GM12892 (cell line): ENCODE measurements around the gene SYNE1.

Experiments
- DNase-seq: peaks from one replicate; pipeline ENCODE4 v3.0.0; 2011; ENCODE audit not compliant: insufficient read length
- FAIRE-seq: peaks from 2 replicates; lab custom pipeline; 2011; peaks lifted over from hg19 to GRCh38; lab: Jason Lieb, UNC
- POLR2A ChIP-seq: IDR thresholded peaks from 2 replicates; pipeline ENCODE4 v1.6.1; 2011; ENCODE audit warnings: low read depth, low read length, control low read depth
- POLR2AphosphoS5 ChIP-seq: IDR thresholded peaks from 2 replicates; pipeline ENCODE4 v1.6.1; 2011; ENCODE audit warnings: low read depth, low read length, control low read depth
- TAF1 ChIP-seq: IDR thresholded peaks from 2 replicates; pipeline ENCODE4 v1.6.1; 2011; ENCODE audit warnings: low read depth, mild to moderate bottlenecking, control low read depth, low read length, borderline replicate concordance

SYNE1 gene

DNA sequence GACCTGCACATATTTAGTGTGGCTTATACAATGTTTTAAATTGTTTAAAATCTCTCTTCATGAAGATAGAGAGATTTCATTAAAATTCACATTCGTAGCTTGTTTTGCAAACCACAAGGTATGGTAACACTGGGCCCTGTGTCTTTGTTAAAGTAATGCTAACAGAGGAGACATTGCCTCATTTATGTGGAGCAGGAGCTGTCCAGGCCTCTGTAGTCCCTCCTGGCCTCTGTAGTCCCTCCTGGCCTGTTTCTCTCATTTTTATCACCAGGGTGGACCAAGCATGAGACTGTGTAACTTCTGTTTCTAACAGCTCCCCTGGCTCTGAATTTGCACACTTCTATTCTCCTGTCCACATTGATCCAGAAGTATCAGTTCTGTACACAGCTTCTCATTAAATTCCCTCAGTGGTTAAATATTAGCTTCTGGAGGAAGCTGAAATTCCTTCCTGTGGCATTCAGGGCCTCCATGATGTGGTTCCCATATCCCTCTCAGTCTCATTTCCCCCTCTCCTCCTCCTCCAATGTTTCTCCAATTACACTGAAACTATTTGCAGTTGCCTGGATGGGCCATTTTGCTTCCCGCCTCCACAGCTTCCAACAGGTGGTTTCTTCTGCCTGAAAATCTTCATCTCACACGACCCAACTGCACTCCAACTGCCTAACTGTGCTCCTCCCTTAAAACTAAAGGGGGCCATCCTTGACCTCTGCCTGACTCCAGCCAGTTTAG lies 340.4 kb downstream of the SYNE1 start:
- no peak for TF ChIP-seq TAF1
- TF ChIP-seq POLR2A = no peak
- TF ChIP-seq POLR2AphosphoS5 = no peak
- DNase-seq = no peak
- FAIRE-seq = peak; percentile 5

DNA sequence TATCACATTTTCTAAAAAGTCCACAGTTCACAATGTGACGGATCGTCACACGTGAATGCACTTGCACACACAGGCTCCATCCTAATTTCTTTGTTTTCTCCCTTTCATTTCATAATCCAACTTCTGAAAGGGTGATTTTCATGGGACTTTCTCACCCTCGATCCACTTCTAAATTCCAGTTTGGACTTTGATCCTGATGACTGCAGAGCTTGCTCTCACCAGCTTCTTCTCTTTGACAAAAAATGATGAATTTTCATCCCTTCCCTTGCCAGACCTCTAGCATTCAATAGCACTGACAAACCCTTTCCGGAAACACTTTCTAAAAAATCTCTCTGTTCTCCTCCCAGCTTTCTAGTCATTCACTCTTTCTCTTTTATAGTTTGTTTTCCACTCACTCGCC lies 341.2 kb downstream of the SYNE1 start:
- TF ChIP-seq POLR2AphosphoS5 (no peak), POLR2A (no peak), TAF1 (no peak)
- no peak for FAIRE-seq
- DNase-seq = no peak

DNA sequence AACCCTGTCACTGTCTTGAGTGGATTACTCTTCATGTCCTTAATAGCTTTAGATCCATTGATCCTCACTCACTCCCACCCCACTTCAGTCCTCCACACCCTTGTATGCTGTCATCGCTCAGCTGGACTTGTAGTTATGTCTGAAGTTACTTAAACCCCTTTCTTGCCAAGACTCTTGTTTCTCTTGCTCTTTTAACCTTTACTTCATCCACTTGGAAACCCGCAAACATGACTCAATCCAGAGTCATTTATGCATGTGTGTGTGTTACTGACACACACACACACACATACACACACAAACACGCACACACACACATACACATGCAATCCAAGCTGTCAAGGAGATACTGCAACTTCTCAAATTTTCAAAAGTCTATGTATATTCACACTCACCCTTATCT lies 341.8 kb downstream of the SYNE1 start:
- no peak for DNase-seq
- TF ChIP-seq POLR2AphosphoS5 (no peak), TAF1 (no peak), POLR2A (no peak)
- FAIRE-seq = no peak

DNA sequence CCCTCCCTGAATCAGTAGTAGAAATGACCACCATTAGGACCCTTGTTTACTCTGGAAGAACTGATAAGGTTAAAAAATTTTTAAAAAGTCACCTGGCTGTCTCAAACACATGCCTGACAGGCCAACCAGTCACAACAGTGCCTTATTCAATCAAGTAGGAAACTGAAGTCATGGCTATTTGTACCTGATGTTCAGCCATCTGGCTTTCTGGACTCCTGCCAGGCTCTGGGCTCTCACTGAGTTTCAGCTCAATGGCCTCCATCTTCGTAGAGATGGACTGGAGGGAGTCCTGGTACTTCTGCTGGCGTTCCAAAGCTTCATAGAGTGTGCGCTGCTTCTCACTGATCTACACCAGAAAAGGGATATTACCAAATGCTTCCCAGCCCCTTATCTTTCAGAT lies 343.8 kb downstream of the SYNE1 start:
- FAIRE-seq (no peak), DNase-seq (no peak)
- no peak for TF ChIP-seq TAF1
- TF ChIP-seq POLR2A = no peak
- no peak for TF ChIP-seq POLR2AphosphoS5

DNA sequence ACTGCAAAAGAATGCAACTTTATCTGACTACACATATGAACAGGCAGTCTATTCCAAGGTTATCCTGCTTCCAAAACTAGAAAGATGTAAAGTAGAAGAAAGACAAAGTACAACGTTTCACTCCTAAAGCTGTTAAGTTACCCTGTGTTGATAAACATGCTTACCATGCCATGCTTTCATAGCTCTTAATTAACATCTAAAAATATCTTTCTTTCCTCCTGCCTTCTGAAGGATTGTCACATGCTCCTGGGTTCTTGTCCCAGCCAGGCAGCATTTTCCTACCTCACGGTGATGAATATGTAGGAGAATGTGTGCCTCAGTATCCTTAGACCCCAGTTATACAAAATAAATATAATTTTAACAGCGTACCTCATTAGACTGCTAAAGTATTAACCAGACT lies 344.6 kb downstream of the SYNE1 start:
- TF ChIP-seq POLR2A = no peak
- TF ChIP-seq TAF1 = no peak
- no peak for TF ChIP-seq POLR2AphosphoS5
- DNase-seq (no peak), FAIRE-seq (no peak)

DNA sequence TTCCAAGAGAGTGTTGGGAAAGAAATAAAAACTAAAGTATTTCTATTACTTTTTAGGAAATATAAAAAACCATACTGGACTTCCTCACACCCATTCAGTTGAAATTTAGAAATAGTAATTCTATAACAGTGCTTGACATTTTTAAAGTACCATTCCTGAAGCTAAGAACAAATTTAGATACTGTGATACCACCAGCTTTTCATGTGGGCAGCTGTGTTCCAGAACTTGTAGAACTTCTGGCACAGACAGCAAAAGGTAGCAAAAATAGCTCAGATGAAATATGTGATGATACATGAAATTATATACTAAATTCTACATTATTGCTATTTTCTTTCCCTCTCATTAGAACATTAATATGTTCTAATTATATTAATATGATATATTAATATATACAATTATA lies 346.5 kb downstream of the SYNE1 start:
- TF ChIP-seq POLR2AphosphoS5 (no peak), POLR2A (no peak), TAF1 (no peak)
- FAIRE-seq (no peak), DNase-seq (no peak)

DNA sequence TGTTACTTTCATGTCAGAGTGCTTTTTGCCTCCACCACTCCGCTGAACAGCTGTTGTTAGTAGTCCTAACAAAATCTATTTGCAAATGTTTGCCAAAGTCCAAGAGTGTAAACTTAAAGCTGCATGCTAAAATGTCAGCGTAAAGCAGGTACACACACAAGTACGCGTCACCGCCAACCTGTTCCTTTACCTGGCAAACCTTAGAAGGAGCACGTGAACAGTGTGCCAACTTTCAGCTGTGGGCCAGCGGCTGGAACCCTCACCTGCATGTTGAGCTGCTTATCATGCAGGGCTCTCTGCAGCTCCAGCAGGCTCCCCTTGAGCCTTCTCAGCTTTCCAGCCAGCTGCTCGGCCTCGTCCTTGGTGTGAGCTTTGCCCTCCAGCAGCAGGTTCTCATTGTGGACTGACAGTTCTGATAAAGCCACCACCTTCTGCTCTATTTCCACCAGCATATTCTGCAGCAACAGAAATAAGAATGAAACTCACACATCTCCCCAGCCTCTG lies 359.3 kb downstream of the SYNE1 start:
- no peak for DNase-seq
- TF ChIP-seq POLR2AphosphoS5 (no peak), POLR2A (no peak), TAF1 (no peak)
- no peak for FAIRE-seq

DNA sequence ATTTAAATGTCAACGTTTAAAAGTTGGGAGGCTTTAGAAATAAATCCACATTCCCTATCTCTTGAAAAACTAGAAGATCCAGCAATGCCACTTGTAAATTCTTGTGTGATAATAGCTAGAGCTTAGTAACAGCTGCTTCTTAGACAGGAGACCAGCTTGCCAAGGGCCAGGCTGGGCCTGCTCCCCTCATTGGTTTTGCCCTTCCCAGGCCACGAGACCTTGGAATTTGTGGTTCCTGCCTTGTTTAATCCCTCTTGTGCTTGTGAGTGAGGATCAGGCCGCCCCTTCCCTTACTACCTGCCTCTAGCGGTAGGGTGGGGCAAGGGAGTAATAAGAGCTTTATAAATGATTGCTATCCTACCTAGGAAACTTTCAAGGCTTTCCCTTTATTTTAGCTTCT lies 363.5 kb downstream of the SYNE1 start:
- DNase-seq (no peak), FAIRE-seq (no peak)
- TF ChIP-seq POLR2AphosphoS5 (no peak), POLR2A (no peak), TAF1 (no peak)

DNA sequence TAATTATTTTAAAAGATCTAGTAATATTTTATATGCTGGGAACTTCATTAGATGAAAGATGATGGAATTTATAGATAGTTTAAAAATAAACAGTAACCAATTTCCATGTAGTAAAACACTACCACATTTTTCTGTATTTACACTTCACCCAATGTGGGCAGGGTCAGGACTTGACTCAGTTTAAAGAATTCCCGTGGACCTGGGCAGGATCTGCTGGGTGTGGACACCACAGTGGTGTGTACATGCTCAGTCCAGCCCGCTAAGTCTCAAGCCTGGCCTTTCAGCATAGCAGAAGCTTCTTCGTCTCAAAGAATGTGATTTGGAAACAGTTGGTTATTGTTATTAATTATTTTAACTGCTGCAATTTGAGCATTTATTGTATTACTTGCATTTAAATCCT lies 364.2 kb downstream of the SYNE1 start:
- no peak for FAIRE-seq
- TF ChIP-seq POLR2A (no peak), TAF1 (no peak), POLR2AphosphoS5 (no peak)
- DNase-seq = no peak

DNA sequence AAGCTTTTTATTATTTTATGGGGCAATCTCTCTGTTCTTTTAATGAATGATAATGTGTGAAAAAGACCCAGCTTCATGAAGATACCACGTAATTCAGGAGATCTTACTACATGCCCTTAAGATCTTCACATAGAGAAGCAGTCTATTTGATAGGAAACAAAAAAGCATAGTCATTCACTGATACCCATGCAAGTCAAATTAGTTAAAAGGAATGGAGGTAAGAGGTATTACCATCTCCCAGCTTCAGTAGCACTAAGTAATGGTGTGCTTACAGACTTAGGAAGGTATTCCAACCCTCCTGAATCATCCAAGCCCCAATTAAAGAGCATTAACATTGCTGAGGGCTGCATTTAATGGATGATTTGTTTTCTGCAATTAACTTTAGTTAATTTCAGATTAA lies 364.7 kb downstream of the SYNE1 start:
- FAIRE-seq (no peak), DNase-seq (no peak)

DNA sequence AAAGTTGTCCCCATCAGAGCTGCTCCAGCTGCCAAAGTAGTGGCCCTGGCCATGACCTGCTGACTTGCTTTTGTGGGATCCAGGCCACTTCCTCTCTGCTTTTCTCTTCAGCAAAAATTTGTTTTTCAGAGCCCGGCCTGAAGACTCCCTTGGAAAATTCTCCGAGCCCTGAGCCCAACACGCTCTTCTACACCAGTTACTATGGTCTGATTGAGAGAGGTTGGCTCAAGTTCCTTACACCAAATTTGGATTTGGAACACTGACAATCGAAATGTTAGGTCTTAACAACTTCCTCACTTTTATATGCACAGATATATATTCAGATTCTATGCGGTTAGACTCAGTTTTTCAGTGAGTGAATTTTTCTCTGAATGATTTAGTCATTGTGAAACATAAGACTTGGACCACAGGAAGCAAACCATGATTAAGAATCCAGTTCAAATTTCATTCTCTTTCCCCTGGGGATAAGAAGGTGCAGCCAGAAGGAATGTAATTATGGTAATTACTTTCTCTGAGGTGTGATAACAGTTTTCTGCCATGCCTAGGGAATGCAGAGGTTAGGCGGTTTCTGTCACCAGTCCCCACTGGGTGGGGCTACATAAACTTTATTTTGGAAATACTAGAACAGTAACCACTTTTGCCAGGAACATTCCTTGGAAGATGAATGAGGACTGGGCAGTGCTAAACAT lies 365.2 kb downstream of the SYNE1 start:
- TF ChIP-seq POLR2A (no peak), POLR2AphosphoS5 (no peak), TAF1 (no peak)
- DNase-seq = no peak
- no peak for FAIRE-seq

More for the DNA sequence above, 364.7 kb downstream of the SYNE1 start:
- TF ChIP-seq POLR2AphosphoS5 = no peak
- no peak for TF ChIP-seq POLR2A
- TF ChIP-seq TAF1 = no peak
